ENCODE results near the gene DHRSX. TPM values are rescaled to one million over a fixed set of nuclear protein-coding genes. Genes with fewer than 3 reads are reported as not detected.
A peak's percentile ranks its signal among the peaks of the same experiment; 100 is the strongest.

The DHRSX gene
- total and polyA plus RNA-seq, 2 donors (not counting 1 experiment from before 2014, with no cell fraction given) = 18.8 to 39.0 TPM

DNA sequence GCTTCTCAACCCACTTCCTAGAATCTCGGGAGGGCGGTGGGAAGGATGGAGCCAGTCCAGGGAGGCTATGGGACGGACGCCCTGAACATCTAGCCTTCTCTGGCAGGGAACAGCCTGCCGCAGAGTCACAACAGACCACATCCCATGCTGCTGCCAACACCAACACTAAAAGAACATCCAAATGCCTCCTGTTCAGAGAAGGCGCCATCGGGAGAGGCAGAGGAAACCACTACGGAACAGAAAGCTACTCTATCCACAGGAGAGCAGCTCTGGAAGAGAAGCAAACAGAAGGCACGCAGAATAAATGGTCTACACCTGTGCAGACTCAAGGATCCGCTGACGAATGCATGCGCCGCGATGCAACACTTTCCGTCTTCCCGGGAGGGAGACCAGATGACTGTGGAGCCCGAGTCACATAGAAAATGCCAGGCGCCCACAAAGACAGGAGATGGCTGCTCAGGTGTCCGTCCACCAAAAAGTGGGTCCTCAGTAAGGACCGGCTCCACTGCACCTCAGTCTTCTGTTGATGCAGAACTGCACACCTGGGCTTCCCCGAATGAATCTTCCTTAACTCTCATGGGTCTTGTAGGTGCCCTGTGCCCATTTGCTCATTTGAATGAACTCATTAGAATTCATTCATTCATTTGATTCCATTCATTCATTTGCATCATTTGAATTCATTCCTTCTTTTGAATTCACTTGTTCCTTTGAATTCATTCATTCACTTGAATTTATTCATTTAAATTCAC, 217.5 kb downstream of the DHRSX start:
- no peak overlapping the region for H3K4me3 Mint-ChIP-seq
- no peaks in the 10 kb centered on the region for H4K20me1 ChIP-seq (ENCODE audit: control insufficient read depth, insufficient read depth, low read length, poor library complexity, severe bottlenecking)
- WGBS (ENCODE audit: insufficient coverage) = 93% methylated on average over 21 of the region's 21 CpGs

More for the DNA sequence above, 217.5 kb downstream of the DHRSX start:
- H3K27me3 Mint-ChIP-seq = no peaks in the 10 kb centered on the region
- DNase-seq = no peak
- H3K27ac Mint-ChIP-seq = peak overlapping the region; percentile 16
- H3K79me2 ChIP-seq (ENCODE audit: control insufficient read depth, insufficient read depth, low read length) = no peaks in the 10 kb centered on the region
- H3K4me2 ChIP-seq (replicated peaks; ENCODE audit: low read depth, low read length, poor library complexity, severe bottlenecking) = no peak overlapping the region
- no peak for ATAC-seq (ENCODE audit: low read depth)
- H3K4me1 Mint-ChIP-seq = peaks cover 3% of the 10 kb centered on the region
- intact Hi-C loops (cut with micrococcal nuclease) = no loop called here
- no peak overlapping the region for H2AFZ ChIP-seq (ENCODE audit: insufficient read depth, low read depth, low read length, poor library complexity, severe bottlenecking)
- CTCF ChIA-PET = no interaction called here
- TF ChIP-seq EZH2 (IDR thresholded peaks at IDR 0.05; ENCODE audit: borderline replicate concordance, insufficient read depth, low read depth, low read length, poor library complexity, severe bottlenecking) (no peak), CTCF (IDR thresholded peaks at IDR 0.05) (no peak)
- H3K27ac ChIP-seq (ENCODE audit: low read length in 2 of 2) = no peak overlapping the region
- H3K27me3 ChIP-seq (replicated peaks in 1 of 4; ENCODE audit: control extremely low read depth in 1 of 4, control insufficient read depth in 3 of 4, insufficient read depth in 4 of 4, low read length in 3 of 4) = no peaks in the 10 kb centered on the region
- POLR2A ChIA-PET = no interaction called here
- H3K9me3 ChIP-seq (ENCODE audit: control extremely low read depth in 1 of 3, control insufficient read depth in 2 of 3, insufficient read depth in 1 of 3, low read length in 2 of 3) = no peaks in the 10 kb centered on the region
- H3K9ac ChIP-seq (ENCODE audit: low read length) = no peak overlapping the region
- peaks cover 0 to 8% of the 10 kb centered on the region in 2 experiments for H3K36me3 ChIP-seq (replicated peaks in 1 of 2; ENCODE audit: control extremely low read depth in 1 of 2, control insufficient read depth in 1 of 2, extremely low read depth in 1 of 2, insufficient read depth in 2 of 2, low read length in 1 of 2)
- H3K4me3 ChIP-seq (ENCODE audit: control extremely low read depth in 1 of 5, extremely low read depth in 1 of 5, insufficient read depth in 1 of 5, low read depth in 2 of 5, low read length in 4 of 5) = no peak overlapping the region
- no peaks in the 10 kb centered on the region for H3K9me3 Mint-ChIP-seq (ENCODE audit: insufficient read depth)
- no peaks in the 10 kb centered on the region for H3K4me1 ChIP-seq (ENCODE audit: control insufficient read depth in 2 of 2, insufficient read depth in 2 of 2, low read length in 2 of 2)
